A549 (cell line): ENCODE data around the gene ZFYVE19.

Experiments
- ATOH8 ChIP-seq: fragments of 250-450 bp; sonication (Bioruptor Pico); IDR thresholded peaks from 2 replicates; pipeline ENCODE4 v1.5.0; 2020; ENCODE audit warnings: low read depth, mild to moderate bottlenecking, moderate library complexity
- CEBPB ChIP-seq, 2 experiments: fragments of >200 bp in 1 of 2; sonication (Bioruptor Twin) in 1 of 2; formaldehyde crosslinking in 1 of 2; IDR thresholded peaks; 2 replicates each; pipeline ENCODE4 v1.6.1; 2012 to 2016
- CHD4 ChIP-seq: fragments of 200-600 bp; sonication (generic); IDR thresholded peaks from 2 replicates; pipeline ENCODE4 v1.6.1; 2016; ENCODE audit warnings: antibody characterized with exemption, mild to moderate bottlenecking, borderline replicate concordance
- CTCF ChIP-seq: fragments of >200 bp; sonication (Bioruptor Twin); formaldehyde crosslinking; IDR thresholded peaks from 3 replicates; pipeline ENCODE4 v1.5.1; 2016
- EP300 ChIP-seq, 2 experiments: fragments of >200 bp; sonication (Bioruptor Twin); formaldehyde crosslinking; IDR thresholded peaks; 2 replicates in 1 of 2; 3 replicates in 1 of 2; pipeline ENCODE4 v1.6.1; 2016 to 2017
- HDAC2 ChIP-seq: fragments of 200-600 bp; sonication (generic); IDR thresholded peaks from 2 replicates; pipeline ENCODE4 v1.6.1; 2016
- JUN ChIP-seq, 2 experiments: fragments of >200 bp; sonication (Bioruptor Twin); formaldehyde crosslinking; IDR thresholded peaks; 2 replicates in 1 of 2; 3 replicates in 1 of 2; pipeline ENCODE4 v1.6.1; 2016 to 2017
- MAX ChIP-seq: IDR thresholded peaks from 2 replicates; pipeline ENCODE4 v1.6.1; 2012
- MAZ ChIP-seq: fragments of 150-350 bp; IDR thresholded peaks from 2 replicates; pipeline ENCODE4 v1.6.1; 2014; ENCODE audit warnings: antibody characterized with exemption, low read depth, low read length, borderline replicate concordance
- RAD21 ChIP-seq, 2 experiments: fragments of >200 bp in 1 of 2; sonication (Bioruptor Twin) in 1 of 2; formaldehyde crosslinking in 1 of 2; IDR thresholded peaks in 1 of 2; conservative IDR thresholded peaks in 1 of 2; 2 replicates in 1 of 2; 3 replicates in 1 of 2; pipeline ENCODE4 v1.6.1; 2012 to 2018; ENCODE audit warnings: inconsistent platforms in 1 of 2
- REST ChIP-seq: fragments of 200-600 bp; sonication (generic); IDR thresholded peaks from 2 replicates; pipeline ENCODE4 v1.6.1; 2016; ENCODE audit warnings: antibody characterized with exemption, mild to moderate bottlenecking, moderate library complexity
- RFX5 ChIP-seq: fragments of 450-650 bp; IDR thresholded peaks from 2 replicates; pipeline ENCODE4 v1.7.1; 2014; ENCODE audit warnings: antibody characterized with exemption, mild to moderate bottlenecking, moderate library complexity
- SMC3 ChIP-seq: fragments of >200 bp; sonication (Bioruptor Twin); formaldehyde crosslinking; IDR thresholded peaks from 3 replicates; pipeline ENCODE4 v1.6.1; 2018; ENCODE audit warnings: inconsistent platforms

GRCh38 chr15:40792394-40792793 lies 14.5 kb upstream of the ZFYVE19 start:
- TF ChIP-seq RAD21 (conservative IDR thresholded peaks at IDR 0.05 in 1 of 2, IDR thresholded peaks at IDR 0.05 in 1 of 2) (no peak), ATOH8 (CRISPR knock-in tag) (no peak), MAX (no peak), CHD4 (no peak), HDAC2 (no peak), CTCF (no peak), RFX5 (no peak), CEBPB (IDR thresholded peaks at IDR 0.05) (no peak), EP300 (IDR thresholded peaks at IDR 0.05) (no peak), REST (no peak), MAZ (no peak), SMC3 (no peak), JUN (IDR thresholded peaks at IDR 0.05) (no peak)
